GM12891 (cell line): Measurements from ENCODE around the gene POU2F2.
A peak's percentile ranks its signal among the peaks of the same experiment; 100 is the strongest.
"Not testable (repeated sequence)": the region's sequence is repeated elsewhere in the genome, so short reads cannot be mapped to it uniquely, and the experiment has no call there.

Source experiments
- DNase-seq: peaks from one replicate; pipeline ENCODE4 v3.0.0; 2011; ENCODE audit warnings: low spot score; ENCODE audit not compliant: insufficient read length
- FAIRE-seq: peaks from 2 replicates; lab custom pipeline; 2011; peaks lifted over from hg19 to GRCh38; lab: Jason Lieb, UNC
- PAX5 ChIP-seq: IDR thresholded peaks from 2 replicates; pipeline ENCODE4 v1.6.1; 2011; ENCODE audit warnings: low read length, moderate library complexity, mild to moderate bottlenecking; ENCODE audit not compliant: insufficient read depth, severe bottlenecking
- POLR2A ChIP-seq: IDR thresholded peaks from 2 replicates; pipeline ENCODE4 v1.6.1; 2011; ENCODE audit warnings: low read depth, low read length, control low read depth
- POLR2AphosphoS5 ChIP-seq: IDR thresholded peaks from 2 replicates; pipeline ENCODE4 v1.6.1; 2011; ENCODE audit warnings: low read depth, low read length, control low read depth
- POU2F2 ChIP-seq: IDR thresholded peaks from 2 replicates; pipeline ENCODE4 v1.6.1; 2011; ENCODE audit warnings: low read depth, mild to moderate bottlenecking, control low read depth, low read length, moderate library complexity
- SPI1 ChIP-seq: IDR thresholded peaks from 2 replicates; pipeline ENCODE4 v1.6.1; 2011; ENCODE audit warnings: low read depth, low read length, control low read depth
- TAF1 ChIP-seq: IDR thresholded peaks from 2 replicates; pipeline ENCODE4 v1.6.1; 2011; ENCODE audit warnings: low read depth, low read length, control low read depth

POU2F2 gene

DNA sequence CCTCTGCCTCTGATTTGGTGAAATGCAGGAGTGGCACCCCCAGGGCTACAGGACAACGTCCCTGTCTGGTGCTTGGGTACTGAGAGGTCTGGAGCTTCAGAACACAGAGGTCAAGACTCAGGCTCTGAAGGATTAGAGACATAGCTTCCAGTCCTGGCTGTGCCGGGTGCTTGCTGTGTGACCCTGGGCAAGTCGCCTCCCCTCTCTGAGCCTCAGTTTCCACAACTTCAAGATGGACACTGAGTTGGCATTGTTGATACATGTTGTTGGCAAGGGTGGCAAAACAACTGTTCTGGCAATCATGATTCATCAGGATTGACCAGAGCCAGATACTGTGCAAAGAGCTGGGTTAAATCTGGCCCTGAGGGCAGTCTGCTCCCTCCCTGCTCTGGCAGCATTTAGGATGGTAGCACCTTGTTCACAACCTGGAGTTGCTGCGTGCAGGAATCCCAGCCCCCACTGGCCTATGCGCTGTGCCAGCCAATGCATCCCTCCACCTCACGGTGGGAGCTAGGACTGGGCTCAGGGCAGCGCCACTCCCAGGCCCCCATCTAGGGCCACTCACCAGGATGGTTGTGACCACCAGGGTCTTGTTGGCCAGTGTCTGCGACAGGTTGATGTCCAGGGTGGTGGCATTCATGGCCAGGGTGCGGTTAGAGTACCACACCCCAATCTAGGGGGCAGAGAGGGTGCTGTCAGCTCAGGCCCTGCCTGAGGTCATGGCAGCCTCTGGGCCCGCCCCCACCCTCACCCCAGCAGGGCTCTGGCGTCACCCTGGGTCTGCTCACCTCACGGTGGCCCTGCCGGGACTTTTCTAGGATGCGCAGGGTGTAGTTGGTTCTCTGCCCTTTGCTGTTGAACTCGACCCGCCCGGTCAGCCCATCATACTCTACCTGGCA, 79.0 kb downstream of the POU2F2 start:
- FAIRE-seq, result no peak
- no peak for DNase-seq
- no peak for TF ChIP-seq POU2F2
- no peak for TF ChIP-seq PAX5
- no peak for TF ChIP-seq TAF1
- no peak for TF ChIP-seq POLR2A
- no peak for TF ChIP-seq SPI1
- no peak for TF ChIP-seq POLR2AphosphoS5

DNA sequence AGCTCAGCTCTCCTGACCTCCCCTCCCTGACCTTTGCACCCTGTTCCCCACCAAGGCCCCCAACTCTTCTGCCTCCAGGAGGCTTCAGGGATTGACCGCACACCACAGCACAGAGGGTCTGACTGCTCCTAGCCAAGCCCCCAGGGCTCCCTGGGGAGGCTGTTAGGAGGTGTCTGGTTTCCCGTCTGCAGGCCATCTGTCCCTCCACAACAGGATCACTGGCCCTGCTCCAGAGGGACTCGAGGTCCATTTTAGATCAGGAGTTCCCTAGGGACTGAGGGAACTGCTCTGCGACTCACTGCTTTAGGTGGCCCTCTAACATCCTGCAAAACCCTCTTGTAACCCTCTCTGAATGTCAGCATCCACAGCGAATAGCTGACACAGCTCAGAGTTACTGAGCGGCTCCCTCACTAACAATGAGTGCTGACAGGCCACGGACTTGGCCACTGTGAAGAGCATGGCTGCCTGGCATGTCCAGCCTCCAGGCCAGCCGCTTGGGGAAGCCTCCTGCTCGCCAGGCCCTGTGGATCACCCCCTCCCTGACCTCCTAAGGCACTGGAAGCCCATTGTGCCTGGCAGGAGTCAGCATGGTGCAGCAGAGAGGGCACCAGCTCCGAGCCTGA, 79.9 kb downstream of the POU2F2 start:
- TF ChIP-seq POU2F2 (no peak), POLR2AphosphoS5 (no peak), TAF1 (no peak), POLR2A (no peak), SPI1 (no peak)
- FAIRE-seq, result no peak
- DNase-seq, result no peak

DNA sequence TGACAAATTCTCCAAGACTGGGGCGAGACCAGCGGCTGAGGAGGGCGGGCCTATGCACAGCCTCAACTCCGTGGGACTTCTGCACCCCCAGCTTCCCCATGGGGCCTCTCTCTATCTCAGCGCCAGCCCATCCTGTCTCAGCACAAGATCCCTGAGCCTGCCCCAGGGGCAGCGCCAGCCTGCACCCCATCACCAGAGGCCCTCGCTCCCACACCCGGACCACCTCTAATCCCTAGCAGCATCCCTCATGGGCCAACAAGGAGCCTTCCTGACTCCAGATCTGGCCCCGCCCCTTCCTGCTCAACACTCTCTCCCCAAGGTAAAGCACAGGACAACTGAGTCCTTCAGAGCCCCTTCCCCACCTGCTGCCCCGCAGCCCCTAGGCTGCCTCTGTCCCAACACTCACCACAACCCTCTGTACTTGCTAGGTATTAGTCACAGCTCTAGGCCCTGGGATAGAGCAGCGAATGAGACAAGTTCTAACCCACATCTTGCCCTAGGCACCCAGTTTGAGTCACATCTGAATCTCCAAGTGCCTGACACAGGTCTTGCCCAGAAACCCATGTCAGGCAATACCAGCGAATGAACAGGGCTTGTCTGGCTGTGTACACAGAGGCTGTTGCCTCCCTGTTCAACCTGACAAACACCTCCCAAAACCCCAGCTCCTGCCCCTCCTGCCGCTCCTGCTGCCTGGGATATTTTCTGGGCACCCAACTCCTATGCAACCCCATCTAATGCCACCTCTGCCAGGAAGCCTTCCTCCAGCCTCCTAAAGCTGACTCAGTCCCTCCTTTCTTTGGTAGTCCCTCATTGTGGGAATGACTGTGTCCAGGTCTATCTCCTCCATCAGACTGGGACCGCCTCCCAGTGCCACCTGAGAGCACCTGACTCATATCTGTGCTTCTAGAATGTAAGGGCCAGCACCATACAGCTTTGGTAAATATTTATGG, 80.8 kb downstream of the POU2F2 start:
- FAIRE-seq, result peak; percentile 45
- TF ChIP-seq SPI1 (no peak), POLR2AphosphoS5 (no peak), POLR2A (no peak), PAX5 (no peak), POU2F2 (no peak), TAF1 (no peak)
- no peak for DNase-seq

DNA sequence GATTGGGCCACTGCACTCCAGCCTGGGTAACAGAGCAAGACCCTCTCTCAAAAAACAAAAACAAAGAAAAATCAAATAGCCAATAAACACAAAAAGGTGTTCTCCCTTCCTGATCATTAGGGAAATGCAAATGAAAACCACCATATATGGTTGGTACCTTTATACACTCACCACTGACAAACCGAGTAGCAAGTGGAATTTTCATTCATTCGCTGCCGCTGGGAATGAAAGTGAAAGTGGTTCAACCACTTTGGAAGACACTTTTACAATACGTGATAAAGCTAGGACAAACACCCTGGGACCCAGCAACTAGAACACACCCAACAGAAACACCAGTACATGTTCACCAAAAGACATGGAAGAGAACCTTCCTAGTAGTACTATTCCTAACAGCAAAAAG, 83.3 kb downstream of the POU2F2 start:
- no peak for DNase-seq
- FAIRE-seq, result no peak
- TF ChIP-seq POU2F2, result no peak

DNA sequence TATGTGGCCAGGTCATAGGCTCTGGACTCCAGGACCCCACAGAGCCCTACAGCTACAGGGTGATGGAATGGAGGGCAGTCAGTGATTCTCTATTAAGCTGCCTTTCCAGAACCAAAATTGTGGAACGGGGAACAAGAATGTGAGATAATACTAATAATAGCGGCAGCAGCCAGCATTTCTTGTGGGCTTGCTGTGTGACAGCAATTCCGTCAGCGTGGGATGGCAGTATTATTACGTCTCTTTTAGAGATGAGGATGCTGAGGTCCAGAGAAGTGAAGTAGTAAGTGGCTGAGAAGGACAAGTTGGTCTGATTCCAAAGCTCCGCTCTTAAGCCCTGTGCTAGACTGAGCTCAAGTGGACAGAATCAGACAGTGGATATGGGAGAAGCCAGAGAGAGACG, 86.7 kb downstream of the POU2F2 start:
- DNase-seq (no peak), FAIRE-seq (no peak)
- TF ChIP-seq TAF1 (no peak), POLR2AphosphoS5 (no peak), PAX5 (no peak), POLR2A (no peak), SPI1 (no peak), POU2F2 (no peak)

DNA sequence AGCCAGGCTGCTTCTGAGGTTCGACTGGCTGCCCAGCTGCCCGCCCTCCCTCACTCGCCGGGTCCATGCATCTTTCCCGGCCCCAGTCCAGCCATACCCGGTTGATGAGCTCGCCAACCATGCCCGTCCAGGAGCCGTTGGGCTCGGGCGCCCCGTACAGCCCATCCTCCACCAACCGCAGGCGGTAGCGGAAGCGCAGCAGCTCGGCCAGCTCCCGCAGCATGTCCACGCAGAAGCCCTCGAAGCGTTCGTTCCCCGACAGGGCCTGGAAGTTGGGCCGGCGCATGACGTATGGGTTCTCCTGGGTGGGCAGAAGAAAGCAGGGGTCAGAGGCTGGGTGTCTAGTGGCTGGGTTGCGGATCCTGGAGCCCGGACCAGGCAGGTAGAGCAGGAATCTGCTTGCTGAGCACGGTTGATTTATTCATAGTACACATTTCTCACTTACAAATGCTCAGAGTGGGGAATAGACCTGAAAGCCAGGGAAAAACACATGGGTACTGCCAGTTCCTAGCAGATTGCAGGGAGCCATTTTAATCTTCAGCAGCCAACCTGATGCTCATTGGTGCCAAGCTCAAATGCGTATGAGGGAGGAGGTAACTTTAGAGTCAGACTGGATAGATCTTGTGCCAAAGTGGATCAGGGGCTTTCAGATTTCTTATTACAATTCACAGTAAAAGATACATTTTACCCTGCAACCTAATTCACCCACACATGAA, 89.6 kb downstream of the POU2F2 start:
- TF ChIP-seq SPI1 (no peak), POLR2A (no peak), POLR2AphosphoS5 (no peak), POU2F2 (no peak)
- DNase-seq (no peak), FAIRE-seq (no peak)

DNA sequence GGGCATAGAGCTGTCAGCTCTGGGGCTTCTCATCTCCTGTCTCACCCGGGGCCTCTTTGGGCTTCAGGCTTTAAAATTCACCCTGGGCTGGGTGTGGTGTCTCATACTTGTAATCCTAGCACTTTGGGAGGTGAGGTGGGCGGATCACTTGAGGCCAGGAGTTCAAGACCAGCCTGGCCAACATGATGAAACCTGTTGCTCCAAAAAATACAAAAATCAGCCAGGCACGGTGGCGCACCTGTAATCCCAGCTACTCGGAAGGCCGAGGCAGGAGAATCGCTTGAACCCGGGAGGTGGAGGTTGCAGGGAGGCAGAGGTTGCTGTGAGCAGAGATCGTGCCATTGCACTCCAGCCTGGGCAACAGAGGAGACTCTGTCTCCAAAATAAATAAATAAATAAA, 91.8 kb downstream of the POU2F2 start:
- FAIRE-seq, DNase-seq: not testable (repeated sequence)

DNA sequence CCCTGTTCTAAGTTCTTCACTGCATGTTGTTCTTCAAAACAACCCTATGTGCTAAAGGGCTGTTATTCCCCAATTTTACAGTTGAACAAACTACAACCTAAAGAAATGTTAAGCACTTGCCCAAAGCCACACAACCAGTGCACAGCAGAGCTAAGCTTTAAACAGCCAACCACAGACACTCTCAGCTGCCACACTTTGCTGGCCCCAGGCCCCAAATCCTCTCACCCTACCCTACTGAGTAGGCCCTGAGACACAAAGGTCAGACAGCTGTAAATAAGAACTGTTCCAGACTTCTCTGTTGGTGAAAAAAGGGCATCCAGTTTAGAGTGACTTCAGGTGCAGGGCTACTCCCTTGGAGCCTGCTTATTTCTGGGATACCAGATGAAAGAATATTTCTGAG, 92.2 kb downstream of the POU2F2 start:
- TF ChIP-seq POLR2AphosphoS5 (no peak), TAF1 (no peak), PAX5 (no peak), SPI1 (no peak), POU2F2 (no peak), POLR2A (no peak)
- no peak for FAIRE-seq
- DNase-seq, result no peak

DNA sequence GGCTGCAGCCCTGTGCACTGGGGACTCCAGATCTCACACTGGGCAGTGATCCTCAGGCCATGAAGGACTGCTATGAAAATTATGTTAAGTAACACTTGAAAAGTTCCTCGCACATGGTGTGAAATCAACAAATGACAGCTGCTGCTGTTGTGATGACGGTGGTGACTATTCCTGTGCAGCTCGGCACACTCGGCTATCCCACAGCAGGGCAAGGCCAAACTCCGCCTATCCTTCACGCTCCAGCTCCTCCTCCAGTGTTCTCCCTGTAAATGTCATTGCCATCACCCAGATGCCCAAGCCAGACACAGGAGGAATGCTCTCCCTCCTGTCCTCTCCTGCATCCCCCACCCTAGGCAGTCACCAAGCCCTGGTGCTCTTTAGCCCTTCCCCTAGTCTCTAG, 93.6 kb downstream of the POU2F2 start:
- TF ChIP-seq POU2F2 (no peak), POLR2A (no peak), PAX5 (no peak), SPI1 (no peak), POLR2AphosphoS5 (no peak), TAF1 (no peak)
- no peak for DNase-seq
- no peak for FAIRE-seq
